GM18867 (cell line): ENCODE data around the gene PSMD11.

Experiments
- ATAC-seq: cut with Tn5 transposase; IDR thresholded peaks from one replicate; pipeline ENCODE4 v1.9.1; 2021; ENCODE audit warnings: mild to moderate bottlenecking, moderate library complexity; ENCODE audit not compliant: unreplicated experiment

The PSMD11 gene

DNA sequence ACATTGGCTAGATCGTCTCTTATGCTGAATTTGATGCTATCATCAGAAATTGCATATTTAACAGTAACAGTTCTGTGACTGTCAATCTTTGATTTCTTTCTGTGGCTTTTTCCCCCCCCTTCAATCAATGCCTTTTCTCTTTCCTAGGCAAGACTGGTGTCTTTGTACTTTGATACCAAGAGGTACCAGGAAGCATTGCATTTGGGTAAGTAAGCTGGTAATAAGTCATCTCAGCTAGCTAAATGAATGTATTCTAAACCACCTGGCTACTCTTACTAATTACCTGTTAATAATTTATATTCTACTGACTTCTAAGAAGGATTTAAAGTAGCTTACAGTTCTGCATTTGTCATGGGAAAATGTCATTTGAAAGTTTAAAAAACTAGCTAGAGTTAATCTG, 20.1 kb downstream of the PSMD11 start:
- ATAC-seq: no peak

- no peak for ATAC-seq
These were observed 23.6 kb downstream of the PSMD11 start for GRCh38 chr17:32467949-32468348.

DNA sequence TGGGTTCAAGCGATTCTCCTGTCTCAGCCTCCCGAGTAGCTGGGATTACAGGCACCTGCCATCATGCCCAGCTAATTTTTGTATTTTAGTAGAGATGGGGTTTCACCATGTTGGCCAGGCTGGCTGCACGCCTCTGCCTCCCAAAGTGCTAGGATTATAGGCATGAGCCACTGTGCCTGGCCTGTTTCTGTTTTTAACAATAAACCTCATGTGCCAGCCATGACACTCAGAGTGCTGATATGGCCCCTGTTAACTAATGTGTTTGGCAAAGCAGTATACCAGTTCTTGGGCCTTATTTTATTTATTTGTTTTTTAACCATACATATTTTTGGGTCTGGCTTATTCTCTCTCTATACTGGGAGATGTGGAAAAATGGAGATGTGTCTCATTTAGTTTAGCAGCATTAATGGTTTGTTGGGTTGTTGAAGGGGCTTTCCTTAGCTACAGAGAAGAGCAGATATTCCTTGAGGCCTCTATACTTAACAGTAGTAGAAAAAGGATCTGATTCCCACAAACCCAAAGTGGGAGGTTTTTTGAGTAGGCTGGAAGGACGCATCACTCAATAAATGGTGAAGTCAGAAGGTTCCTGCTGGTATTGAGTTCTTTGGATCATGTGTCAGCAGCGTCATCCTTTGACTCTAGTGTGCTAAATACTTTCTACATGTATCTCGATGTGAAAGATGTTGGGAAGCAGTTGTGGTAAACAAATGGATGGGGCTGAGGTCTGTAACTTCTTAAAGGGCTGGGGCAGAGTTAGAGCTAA, 26.3 kb downstream of the PSMD11 start:
- no peak for ATAC-seq

DNA sequence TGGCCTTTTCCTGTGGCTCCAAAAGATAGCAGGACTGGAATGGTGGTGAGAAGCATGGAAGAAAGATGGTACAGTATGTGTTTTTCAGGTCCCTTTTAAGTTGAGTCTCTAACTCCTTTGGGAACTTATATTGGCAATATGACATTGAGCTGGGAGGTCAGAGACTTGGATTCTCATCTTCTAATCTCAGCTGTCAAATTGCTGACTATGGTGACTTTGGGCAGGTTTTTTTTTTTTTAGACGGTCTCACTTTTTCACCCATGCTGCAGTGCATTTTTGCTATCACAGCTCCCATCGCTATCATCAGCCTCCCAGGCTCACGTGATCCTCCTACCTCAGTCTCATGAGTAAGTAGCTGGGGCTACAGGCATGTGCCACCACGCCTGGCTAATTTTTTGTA, 27.3 kb downstream of the PSMD11 start:
- ATAC-seq: no peak

- no peak for ATAC-seq
These were observed 30.9 kb downstream of the PSMD11 start for GRCh38 chr17:32475258-32475657.

GRCh38 chr17:32477220-32477619, 32.9 kb downstream of the PSMD11 start:
- ATAC-seq: no peak

DNA sequence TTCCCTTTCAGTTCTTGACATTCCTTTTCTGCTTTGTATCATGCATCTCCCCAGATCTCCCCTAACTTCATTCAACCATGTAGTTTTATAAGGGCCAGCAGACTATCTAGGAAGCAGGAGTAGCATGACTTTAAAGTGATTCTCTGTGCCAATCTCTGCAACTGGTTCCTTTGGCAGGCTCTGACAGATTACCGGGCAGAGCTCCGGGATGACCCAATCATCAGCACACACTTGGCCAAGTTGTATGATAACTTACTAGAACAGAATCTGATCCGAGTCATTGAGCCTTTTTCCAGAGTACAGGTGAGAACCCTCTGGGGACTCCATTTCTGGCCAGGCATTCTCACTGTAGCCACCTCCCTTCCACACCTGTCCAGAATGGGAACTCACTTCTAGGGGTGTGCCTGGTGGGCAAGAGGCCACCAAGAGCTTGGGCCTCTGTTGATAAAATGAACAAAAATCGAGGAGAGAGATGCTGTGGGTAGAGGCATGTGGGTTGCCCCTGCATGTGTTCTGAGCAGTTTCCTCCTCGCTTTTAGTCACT, 34.8 kb downstream of the PSMD11 start:
- no peak for ATAC-seq

DNA sequence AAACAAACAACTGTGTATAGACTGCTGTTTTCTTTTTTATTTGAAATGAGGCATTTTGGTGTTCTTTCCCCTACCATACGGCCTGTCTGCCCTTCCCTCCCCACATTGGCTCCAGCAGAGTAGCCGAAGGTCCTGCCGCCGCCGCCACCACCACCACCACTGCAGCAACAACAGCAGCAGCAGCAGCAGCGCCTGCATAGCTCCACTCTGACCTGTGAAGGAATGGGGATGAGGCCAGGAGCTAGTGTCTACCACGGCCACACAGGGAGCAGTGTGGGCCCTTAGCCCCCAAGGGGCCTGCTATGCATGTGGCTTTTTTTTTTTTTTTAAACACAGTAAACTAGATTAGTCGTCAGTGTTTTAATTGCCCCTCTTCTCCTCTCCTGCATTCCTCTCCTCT, 36.9 kb downstream of the PSMD11 start:
- no peak for ATAC-seq

DNA sequence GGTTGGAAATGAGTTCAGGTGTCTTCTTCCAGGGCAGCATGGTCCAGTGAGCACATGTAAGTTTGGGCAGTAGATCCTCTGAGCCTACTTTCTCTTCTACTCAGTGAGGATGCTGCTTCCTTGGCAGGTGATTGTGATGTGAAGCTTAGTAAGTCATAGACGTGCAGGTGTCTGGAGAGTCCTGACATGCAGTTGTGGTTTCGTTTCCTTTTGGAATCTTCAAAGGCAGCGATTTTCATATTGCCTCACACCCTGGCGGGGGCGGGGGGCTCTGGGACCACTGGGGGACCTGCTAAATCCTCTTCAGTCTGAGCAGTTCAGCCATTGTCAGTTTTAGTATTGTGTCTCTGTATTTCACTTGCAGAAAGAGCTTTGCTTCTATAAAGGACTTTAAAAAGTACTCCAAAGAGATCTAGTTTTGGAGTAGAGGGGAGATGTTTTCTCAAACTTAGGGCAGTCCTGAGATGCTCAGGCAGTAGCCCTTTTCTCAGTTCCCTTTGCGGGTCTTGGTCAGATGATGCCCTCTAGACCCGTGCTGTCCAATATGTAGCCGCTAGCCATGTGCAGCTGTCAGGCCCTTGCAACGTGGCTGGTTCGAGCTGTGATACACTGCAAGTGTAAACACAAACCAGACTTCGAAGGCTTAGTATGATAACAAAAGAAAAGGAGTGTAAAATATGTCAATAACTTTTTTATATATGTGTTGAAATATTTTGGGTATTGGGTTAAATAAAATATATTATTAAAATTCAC, 38.4 kb downstream of the PSMD11 start:
- no peak for ATAC-seq

GRCh38 chr17:32483451-32484019, 39.2 kb downstream of the PSMD11 start:
- ATAC-seq: no peak

DNA sequence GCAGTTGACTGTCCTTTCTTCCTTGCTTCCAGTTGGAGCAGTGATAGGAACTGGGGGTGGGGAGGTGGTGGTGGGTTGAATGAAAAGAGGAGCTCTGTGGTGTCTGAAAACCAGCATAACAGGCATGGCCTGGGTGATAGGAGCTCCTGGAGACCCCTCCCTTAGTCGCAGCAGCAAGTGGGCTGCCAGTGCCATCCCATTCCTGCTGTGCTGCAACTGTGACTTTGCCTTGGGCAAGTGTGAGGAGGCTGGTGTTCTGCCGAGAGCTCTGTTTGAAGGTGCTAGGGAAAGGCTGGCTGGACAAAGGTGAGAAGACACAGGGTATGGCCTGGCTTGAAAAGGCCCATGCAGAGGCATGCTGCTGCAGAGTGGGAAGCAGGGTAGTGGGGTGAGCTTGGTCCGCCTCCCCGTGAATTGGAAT, 39.7 kb downstream of the PSMD11 start:
- ATAC-seq: no peak

- no peak for ATAC-seq
These were observed 40.3 kb downstream of the PSMD11 start for GRCh38 chr17:32484628-32485027.

- ATAC-seq: no peak
These were observed 41.2 kb downstream of the PSMD11 start for GRCh38 chr17:32485261-32486110.

DNA sequence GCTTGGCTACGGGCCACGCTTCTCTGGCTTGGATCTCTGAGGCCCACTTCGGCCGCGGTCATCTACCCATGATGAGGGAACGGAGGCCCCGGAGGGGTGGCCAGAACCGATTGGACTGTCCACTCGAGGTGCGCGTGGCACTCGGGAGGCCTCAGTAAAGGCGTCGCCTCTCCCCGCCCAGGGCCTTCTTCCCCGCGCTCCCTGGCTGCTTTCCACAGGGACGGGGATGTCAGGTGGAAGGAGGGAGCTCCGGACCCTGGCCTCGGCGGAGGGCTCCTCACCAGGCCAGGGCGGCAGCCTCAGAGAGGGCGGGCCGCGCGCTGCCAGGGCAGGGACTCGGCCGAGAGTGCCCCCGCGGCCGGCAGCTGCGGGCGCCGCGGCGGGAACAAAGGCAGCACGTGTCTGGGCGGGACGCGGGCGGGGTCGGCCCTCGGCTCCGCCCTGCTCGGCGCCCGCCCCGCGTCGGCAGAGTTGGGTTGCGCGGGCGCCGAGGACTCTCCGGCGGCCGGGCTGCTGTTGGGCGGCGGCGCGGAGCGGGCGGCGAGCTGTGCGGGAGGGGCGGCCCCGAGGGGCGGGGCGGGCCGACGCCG, 41.9 kb downstream of the PSMD11 start:
- peak; percentile 54 for ATAC-seq

DNA sequence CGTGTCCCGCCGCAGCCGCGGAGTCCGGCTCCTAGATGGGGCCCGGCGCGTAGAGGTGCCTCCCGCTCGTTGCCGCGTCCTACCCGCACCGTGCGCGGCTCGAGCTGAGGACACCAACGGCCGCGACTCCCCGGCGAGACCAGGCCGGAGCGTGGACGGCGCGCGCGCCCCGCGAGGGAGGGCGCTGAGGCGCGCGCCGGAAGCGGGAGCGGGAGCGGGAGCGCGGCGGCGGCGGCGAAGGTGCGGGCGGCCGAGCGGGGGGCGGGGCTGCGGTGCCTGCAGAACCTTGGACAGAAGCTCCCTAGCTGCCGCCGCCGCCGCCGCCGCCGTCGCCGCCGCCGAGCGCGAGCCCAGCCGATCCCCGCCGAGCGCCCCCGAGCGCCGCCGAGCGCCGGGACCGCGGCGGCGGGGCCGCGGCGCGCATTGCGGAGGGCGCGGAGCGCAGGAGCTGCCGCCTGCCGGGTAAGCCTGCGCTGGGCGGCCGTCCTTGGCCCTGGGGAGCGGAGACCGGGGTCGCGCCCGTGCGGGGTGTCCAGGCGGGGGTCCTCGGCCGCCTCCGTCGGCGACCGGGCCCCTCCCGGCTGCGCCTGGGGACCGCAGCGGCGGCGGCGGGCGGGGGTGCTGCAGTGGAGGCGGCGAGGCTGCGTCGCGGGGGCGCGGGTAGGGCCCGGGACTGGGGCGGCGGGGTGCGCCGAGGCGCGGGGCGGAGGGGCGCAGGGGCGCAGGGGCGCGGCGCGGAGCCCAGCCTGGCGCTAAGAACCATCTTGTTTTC, 42.6 kb downstream of the PSMD11 start, which contains the start of gene CDK5R1:
TSS of gene CDK5R1 (plus strand) at position 293 of the 772 bp plus-strand sequence. CDS start 628 bp downstream, outside the sequence.
- peak; percentile 46 for ATAC-seq

DNA sequence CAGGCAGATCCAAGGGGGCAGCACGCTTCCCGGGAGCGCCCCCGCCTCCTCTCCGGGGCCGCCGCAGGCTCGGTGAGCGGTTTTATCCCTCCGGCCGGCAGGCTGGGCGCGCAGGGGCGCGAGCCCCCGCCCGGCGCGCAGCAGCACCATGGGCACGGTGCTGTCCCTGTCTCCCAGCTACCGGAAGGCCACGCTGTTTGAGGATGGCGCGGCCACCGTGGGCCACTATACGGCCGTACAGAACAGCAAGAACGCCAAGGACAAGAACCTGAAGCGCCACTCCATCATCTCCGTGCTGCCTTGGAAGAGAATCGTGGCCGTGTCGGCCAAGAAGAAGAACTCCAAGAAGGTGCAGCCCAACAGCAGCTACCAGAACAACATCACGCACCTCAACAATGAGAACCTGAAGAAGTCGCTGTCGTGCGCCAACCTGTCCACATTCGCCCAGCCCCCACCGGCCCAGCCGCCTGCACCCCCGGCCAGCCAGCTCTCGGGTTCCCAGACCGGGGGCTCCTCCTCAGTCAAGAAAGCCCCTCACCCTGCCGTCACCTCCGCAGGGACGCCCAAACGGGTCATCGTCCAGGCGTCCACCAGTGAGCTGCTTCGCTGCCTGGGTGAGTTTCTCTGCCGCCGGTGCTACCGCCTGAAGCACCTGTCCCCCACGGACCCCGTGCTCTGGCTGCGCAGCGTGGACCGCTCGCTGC, 43.3 kb downstream of the PSMD11 start:
- no peak for ATAC-seq

DNA sequence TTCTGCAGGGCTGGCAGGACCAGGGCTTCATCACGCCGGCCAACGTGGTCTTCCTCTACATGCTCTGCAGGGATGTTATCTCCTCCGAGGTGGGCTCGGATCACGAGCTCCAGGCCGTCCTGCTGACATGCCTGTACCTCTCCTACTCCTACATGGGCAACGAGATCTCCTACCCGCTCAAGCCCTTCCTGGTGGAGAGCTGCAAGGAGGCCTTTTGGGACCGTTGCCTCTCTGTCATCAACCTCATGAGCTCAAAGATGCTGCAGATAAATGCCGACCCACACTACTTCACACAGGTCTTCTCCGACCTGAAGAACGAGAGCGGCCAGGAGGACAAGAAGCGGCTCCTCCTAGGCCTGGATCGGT, 43.9 kb downstream of the PSMD11 start:
- no peak for ATAC-seq

GRCh38 chr17:32488604-32489180, 44.4 kb downstream of the PSMD11 start:
- no peak for ATAC-seq
